ENCODE measurements around the gene BABAM1. TPM values are rescaled to one million over a fixed set of nuclear protein-coding genes. Genes with fewer than 3 reads are reported as not detected.

Gene BABAM1
- total and polyA plus RNA-seq, 12 donors, result 68.5 to 162 (median 81.2) TPM

DNA sequence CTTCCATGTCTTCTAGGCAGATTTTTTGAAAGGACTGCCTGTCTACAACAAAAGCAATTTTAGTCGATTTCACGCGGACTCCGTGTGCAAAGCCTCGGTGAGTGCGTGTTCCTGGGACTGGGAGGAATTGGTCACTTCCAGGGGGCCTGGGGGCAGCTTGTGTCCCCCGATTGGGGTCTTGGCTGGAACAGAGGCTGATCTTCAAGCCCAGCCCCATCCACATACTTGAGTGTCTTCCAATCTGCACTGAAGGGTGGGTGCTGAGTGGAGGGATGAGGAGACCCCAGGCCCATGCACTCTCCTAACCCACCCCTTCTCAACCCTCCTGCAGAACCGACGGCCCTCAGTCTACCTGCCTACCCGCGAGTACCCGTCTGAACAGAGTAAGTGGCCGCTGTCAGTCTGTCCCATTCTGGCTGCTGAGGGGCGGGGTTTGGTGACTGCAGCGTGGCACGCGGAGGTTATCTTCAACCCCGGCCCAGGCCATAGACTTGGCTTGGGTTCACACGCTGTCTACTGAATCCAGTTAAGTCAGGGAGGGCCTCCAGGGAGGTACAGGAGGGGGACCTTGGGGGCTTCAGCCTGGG is 46.9 kb downstream of the BABAM1 start:
- TF ChIP-seq POLR2A (IDR thresholded peaks at IDR 0.05), result no peak
- TF ChIP-seq, protein P1, sequence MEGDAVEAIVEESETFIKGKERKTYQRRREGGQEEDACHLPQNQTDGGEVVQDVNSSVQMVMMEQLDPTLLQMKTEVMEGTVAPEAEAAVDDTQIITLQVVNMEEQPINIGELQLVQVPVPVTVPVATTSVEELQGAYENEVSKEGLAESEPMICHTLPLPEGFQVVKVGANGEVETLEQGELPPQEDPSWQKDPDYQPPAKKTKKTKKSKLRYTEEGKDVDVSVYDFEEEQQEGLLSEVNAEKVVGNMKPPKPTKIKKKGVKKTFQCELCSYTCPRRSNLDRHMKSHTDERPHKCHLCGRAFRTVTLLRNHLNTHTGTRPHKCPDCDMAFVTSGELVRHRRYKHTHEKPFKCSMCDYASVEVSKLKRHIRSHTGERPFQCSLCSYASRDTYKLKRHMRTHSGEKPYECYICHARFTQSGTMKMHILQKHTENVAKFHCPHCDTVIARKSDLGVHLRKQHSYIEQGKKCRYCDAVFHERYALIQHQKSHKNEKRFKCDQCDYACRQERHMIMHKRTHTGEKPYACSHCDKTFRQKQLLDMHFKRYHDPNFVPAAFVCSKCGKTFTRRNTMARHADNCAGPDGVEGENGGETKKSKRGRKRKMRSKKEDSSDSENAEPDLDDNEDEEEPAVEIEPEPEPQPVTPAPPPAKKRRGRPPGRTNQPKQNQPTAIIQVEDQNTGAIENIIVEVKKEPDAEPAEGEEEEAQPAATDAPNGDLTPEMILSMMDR (IDR thresholded peaks at IDR 0.05), result no peak
- no peaks in the 10 kb centered on the region for H3K9me3 ChIP-seq (replicated peaks in 1 of 3)
- DNase-seq, result no peak
- intact Hi-C loops (cut with DNase I), result no loop called here
- peaks cover 0 to 37% of the 10 kb centered on the region in 2 donors for H3K36me3 ChIP-seq (replicated peaks in 1 of 2)
- H3K4me3 ChIP-seq, result no peak overlapping the region
- no peak overlapping the region for H3K27ac ChIP-seq
- WGBS, 4 donors, result 87 to 92% (median 91%) methylated on average over 10 to 19 of the region's 19 CpGs
- H3K27me3 ChIP-seq, result no peaks in the 10 kb centered on the region
- H3K4me1 ChIP-seq (replicated peaks in 1 of 2), result peaks cover 28 to 31% of the 10 kb centered on the region in 2 donors

DNA sequence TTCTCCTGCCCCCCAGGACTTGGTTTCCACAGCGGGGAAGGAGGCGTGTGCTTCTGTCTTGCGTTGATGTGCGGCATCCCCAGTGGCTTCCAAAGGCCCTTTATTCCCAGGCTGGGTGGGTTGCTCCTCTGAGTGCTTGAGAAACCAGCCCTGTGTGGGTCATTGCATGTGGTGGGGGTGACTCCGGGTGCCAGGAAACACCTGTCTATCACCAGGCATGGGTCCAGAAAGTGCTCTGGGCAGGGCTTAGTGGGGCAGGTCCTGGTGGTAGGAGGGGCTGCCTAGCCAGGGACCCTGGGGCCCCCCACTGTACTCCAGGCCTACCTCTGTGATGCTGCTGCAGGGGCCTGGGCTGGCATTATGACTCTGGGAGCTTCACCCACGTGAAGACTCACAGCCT is 51.7 kb downstream of the BABAM1 start:
- WGBS, 4 donors, result 80 to 93% (median 82%) methylated on average over 5 to 6 of the region's 6 CpGs
- TF ChIP-seq, protein P1 (IDR thresholded peaks at IDR 0.05), result no peak
- no peak for TF ChIP-seq POLR2A (IDR thresholded peaks at IDR 0.05)

DNA sequence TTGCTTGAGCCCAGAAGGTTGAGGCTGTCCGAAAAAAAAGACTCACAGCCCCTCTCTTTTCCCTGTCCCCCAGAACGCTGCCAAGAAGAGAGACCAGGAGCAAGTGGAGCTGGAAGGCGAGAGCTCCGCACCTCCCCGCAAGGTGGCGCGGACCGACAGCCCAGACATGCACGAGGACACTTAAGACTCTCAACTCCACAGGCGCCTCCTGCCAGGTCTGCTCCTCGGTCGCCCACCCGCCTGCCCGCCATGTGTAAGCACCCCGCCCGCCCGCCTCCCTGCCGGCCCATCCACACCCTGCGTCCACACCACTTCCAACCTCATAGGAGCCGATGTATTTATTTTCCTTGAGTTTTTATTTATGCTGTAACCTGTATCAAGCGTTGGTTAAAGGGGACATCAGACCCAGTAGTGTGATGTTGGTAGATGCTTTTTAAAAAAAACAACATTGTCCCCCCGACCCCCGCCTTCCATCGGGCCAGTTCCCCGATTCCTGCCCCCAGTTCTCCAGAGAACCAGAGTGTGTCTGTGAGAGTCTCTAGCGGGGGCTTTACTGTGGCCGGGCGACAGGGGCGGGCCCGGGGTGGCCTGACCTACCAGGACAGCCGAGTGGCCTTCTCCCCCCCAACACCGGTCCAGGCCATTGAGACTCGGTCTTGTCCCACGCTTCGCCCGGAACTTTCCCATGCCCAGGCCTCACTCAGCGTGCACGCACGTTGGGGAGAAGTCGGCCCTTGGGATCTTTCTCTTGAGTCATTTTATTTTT is 52.4 kb downstream of the BABAM1 start:
- Histone ChIP-seq H3K4me1 (replicated peaks in 1 of 2) (peaks cover 0 to 9% of the 10 kb centered on the region in 2 donors), H3K4me3 (no peak overlapping the region), H3K36me3 (replicated peaks in 1 of 2) (peaks cover 0 to 40% of the 10 kb centered on the region in 2 donors), H3K9me3 (replicated peaks in 1 of 3) (no peaks in the 10 kb centered on the region), H3K27ac (no peak overlapping the region), H3K27me3 (no peaks in the 10 kb centered on the region)
- DNase-seq, result no peak
- WGBS, 4 donors, result 88 to 94% (median 90%) methylated on average over 38 to 40 of the region's 40 CpGs
- intact Hi-C loops (cut with DNase I), result no loop called here
- no peak for TF ChIP-seq POLR2A (IDR thresholded peaks at IDR 0.05)

More for the DNA sequence above, 51.7 kb downstream of the BABAM1 start:
- peaks cover 0 to 9% of the 10 kb centered on the region in 2 donors for H3K4me1 ChIP-seq (replicated peaks in 1 of 2)
- H3K36me3 ChIP-seq (replicated peaks in 1 of 2), result peaks cover 0 to 47% of the 10 kb centered on the region in 2 donors
- intact Hi-C loops (cut with DNase I), result no loop called here
- H3K27me3 ChIP-seq, result no peaks in the 10 kb centered on the region
- no peak overlapping the region for H3K4me3 ChIP-seq
- H3K27ac ChIP-seq, result no peak overlapping the region
- no peaks in the 10 kb centered on the region for H3K9me3 ChIP-seq (replicated peaks in 1 of 3)
- no peak for DNase-seq

DNA sequence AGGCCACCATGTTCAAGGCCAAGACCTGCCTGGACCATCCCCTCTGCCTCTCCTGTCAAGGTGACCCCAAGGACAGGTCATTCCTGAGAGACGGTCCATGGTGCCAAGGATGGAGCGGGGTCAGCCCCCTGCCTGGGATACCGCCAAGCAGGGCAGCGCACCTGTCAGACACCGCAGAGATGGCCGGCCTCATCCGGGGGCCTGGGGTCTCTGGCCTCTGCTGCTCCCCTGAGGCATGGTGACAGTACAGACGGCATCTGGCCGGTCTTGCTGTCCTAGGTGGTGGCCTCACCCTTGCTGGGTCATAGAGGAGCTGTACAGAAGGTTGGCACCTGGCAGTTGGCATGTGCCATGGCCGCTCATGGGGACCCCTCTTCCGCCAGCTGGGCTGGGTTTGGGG is 53.2 kb downstream of the BABAM1 start:
- 85 to 100% (median 87%) methylated on average over 3 to 11 of the region's 11 CpGs for WGBS, 4 donors
- no peak for DNase-seq
- Histone ChIP-seq H3K36me3 (replicated peaks in 1 of 2) (peaks cover 0 to 37% of the 10 kb centered on the region in 2 donors), H3K9me3 (replicated peaks in 1 of 3) (no peaks in the 10 kb centered on the region), H3K4me3 (no peak overlapping the region), H3K27me3 (no peaks in the 10 kb centered on the region), H3K4me1 (replicated peaks in 1 of 2) (peaks cover 0 to 9% of the 10 kb centered on the region in 2 donors), H3K27ac (no peak overlapping the region)
- intact Hi-C loops (cut with DNase I), result no loop called here
- TF ChIP-seq, protein P1 (IDR thresholded peaks at IDR 0.05), result no peak
- no peak for TF ChIP-seq POLR2A (IDR thresholded peaks at IDR 0.05)
